ENCODE measurements around the gene PKDREJ. TPM values are rescaled to one million over a fixed set of nuclear protein-coding genes. Genes with fewer than 3 reads are reported as not detected.

The PKDREJ gene
- total and polyA plus RNA-seq, 12 donors: 0.01 to 0.23 (median 0.10) TPM; not detected in 1

DNA sequence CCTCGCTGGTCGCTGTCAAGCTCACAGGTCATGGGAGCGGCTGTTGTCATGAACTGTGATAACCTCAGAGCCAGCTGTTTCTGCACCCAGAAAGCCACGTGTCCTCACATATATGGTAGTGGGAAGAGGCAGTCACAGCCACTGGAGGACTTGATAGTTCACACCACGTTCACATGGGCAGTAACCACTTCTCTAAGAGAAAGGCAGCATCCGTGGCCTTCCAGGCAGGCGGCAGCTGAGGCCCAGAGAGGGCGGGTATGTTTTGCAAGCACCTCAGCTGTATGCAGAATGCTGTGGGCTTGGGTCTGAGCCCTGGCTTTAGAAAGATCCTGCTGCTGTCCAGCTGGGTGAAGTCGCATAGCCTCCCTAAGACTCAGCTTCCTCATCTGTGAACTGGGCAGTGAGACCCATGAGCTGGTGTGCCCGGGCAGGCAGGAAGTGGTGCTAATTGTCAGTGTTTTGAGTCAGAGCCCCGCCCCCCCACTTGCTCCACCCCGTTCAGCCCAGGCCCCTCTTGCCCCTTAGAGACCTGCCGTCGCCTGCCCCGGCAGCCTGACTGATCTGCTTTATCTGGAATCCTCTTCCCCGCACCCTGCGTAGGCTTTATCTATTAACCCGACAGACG is 18.0 kb upstream of the PKDREJ start:
- WGBS, 2 donors: 67 to 77% methylated on average over 19 of the region's 19 CpGs
- Histone ChIP-seq H3K36me3 (peaks cover 0 to 100% (median 71%) of the 10 kb centered on the region in 9 donors), H3K9me3 (no peaks in the 10 kb centered on the region), H3K27ac (peak overlapping the region in 6 of 10 donors; percentile 41 to 88 (median 68)), H3K4me1 (peaks cover 4 to 27% (median 17%) of the 10 kb centered on the region in 9 donors), H3K4me3 (no peak overlapping the region), H3K27me3 (no peaks in the 10 kb centered on the region)
- ATAC-seq (peak; percentile 55 to 84 (median 66)), DNase-seq (no peak)
- intact Hi-C loops (cut with DNase I): no loop called here
- TF ChIP-seq, protein P1, sequence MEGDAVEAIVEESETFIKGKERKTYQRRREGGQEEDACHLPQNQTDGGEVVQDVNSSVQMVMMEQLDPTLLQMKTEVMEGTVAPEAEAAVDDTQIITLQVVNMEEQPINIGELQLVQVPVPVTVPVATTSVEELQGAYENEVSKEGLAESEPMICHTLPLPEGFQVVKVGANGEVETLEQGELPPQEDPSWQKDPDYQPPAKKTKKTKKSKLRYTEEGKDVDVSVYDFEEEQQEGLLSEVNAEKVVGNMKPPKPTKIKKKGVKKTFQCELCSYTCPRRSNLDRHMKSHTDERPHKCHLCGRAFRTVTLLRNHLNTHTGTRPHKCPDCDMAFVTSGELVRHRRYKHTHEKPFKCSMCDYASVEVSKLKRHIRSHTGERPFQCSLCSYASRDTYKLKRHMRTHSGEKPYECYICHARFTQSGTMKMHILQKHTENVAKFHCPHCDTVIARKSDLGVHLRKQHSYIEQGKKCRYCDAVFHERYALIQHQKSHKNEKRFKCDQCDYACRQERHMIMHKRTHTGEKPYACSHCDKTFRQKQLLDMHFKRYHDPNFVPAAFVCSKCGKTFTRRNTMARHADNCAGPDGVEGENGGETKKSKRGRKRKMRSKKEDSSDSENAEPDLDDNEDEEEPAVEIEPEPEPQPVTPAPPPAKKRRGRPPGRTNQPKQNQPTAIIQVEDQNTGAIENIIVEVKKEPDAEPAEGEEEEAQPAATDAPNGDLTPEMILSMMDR (IDR thresholded peaks at IDR 0.05): no peak

DNA sequence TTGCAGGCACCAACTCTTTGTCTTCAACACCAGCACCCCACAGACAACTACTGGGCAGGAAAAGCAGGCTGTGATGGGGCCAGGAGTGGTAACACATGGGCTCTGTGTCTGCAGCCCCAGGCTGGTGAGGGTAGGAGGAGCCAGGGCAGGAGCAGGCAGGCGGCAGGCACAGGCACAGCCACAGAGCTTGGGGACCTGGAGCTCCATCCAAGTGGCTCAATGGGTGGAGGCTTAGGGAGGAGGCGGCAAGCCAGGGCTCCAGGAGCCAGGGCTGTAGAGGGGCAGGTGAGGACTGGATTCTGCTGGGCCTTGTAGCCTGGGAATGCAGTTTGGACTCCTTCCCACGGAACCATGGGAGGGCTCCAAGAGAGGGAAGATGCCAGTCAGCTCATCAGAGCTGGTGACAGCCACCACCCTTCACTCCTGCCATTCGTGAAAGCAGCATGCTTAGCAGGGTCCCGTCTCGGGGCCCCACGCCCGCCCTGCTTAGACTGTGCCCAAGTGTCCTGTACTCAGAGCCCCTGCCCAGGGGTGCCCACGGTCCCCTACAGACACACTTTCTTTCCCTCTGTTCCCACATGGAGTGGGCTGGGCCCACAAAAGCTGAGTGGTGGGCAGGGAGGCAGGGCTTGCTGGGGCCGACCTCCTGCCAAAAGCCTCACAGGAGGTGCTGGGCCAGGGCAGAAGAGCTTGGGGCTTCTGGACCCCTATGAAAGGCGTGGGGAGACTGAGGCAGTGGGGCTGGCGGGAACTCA is 17.1 kb upstream of the PKDREJ start:
- 71 to 77% methylated on average over 12 of the region's 12 CpGs for WGBS, 2 donors
- H3K36me3 ChIP-seq: peaks cover 0 to 100% (median 70%) of the 10 kb centered on the region in 9 donors
- intact Hi-C loops (cut with DNase I): no loop called here
- DNase-seq (no peak), ATAC-seq (peak; percentile 21 to 74 (median 60))
- TF ChIP-seq, protein P1 (IDR thresholded peaks at IDR 0.05): no peak
- H3K27ac ChIP-seq: peak overlapping the region; percentile 13 to 88 (median 66)
- no peaks in the 10 kb centered on the region for H3K9me3 ChIP-seq
- no peak overlapping the region for H3K4me3 ChIP-seq
- no peaks in the 10 kb centered on the region for H3K27me3 ChIP-seq
- peaks cover 4 to 28% (median 17%) of the 10 kb centered on the region in 9 donors for H3K4me1 ChIP-seq

DNA sequence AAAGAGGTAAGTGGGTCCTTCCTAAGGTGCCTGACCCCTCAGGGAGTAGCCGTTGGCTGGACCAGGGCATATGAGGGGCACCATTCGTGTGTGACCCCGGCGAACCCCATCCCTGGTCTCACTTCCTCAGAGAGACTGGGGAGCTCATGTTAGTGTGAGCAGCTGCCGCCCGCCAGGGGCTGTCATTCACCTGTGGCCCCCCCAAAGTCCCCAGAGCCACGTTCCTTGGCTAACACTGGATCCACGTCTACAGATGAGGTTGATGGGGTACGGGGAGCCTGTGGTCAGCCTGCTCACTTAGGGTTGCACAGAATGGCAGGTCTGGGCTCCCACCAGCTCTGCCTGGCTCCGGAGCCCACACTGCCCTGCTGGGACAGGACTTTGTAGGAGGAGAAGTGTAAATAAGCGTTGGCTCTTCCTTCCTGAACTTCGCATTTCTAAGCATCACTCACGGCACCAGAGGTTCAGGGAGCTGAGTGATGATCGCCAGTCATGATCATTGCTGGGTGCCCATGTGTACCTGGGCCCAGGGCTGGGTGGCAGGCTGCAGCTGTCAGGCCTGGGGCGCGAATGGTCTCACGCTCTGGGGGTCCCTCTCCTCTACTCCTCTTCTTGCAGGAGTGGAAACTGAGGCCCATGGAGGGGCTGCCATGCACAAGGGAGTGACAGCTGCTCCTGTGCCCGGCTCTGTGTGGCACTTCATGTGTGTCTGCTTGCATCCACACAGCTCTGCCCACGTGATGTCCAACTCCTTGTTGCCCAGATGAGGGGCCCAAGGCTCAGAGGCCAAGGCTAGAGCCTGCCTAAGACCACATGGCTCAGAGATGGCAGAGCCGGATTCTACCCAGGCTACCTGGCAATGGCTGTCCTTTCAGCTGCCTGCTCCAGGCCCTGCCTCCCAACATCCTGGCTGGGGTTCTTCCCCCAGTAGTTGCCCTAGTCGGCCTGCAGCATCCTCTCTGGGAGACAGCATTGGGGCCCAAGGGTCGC is 15.8 kb upstream of the PKDREJ start:
- 94 to 96% methylated on average over 22 of the region's 22 CpGs for WGBS, 2 donors
- TF ChIP-seq, protein P1 (IDR thresholded peaks at IDR 0.05): no peak
- Histone ChIP-seq H3K27ac (peak overlapping the region in 2 of 10 donors; percentile 72 to 77), H3K36me3 (peaks cover 0 to 100% (median 63%) of the 10 kb centered on the region in 9 donors), H3K4me1 (peaks cover 4 to 28% (median 17%) of the 10 kb centered on the region in 9 donors), H3K9me3 (no peaks in the 10 kb centered on the region), H3K4me3 (no peak overlapping the region), H3K27me3 (no peaks in the 10 kb centered on the region)
- DNase-seq (no peak), ATAC-seq (no peak)
- intact Hi-C loops (cut with DNase I): no loop called here

DNA sequence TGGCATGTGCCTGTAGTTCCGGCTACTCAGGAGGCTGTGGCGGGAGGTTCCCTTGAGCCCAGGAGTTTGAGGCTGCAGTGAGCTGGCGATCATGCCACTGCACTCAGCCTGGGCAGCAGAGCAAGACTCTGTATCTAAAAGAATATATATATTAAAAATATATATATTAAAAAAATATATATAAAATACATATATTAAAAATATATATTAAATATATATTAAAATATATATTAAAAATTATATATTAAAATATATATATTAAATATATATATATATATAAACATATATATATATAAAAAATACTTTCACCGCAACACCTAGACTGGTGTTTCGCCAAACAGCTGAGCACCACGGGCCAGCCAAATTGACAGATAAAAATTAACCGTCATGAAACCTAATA is 13.4 kb upstream of the PKDREJ start:
- peaks cover 4 to 31% (median 20%) of the 10 kb centered on the region in 9 donors for H3K4me1 ChIP-seq
- ATAC-seq (no peak), DNase-seq (no peak)
- H3K27ac ChIP-seq: no peak overlapping the region
- TF ChIP-seq, protein P1 (IDR thresholded peaks at IDR 0.05): no peak
- WGBS, 2 donors: 88 to 90% methylated on average over 7 of the region's 7 CpGs
- intact Hi-C loops (cut with DNase I): no loop called here
- H3K36me3 ChIP-seq: peaks cover 0 to 100% (median 48%) of the 10 kb centered on the region in 9 donors
- H3K27me3 ChIP-seq: no peaks in the 10 kb centered on the region
- no peak overlapping the region for H3K4me3 ChIP-seq
- no peaks in the 10 kb centered on the region for H3K9me3 ChIP-seq

Measured in heart right ventricle (tissue), 16 donors.